HepG2 (cell line): ENCODE results near the gene MEGF10. TPM values are rescaled to one million over a fixed set of nuclear protein-coding genes. Genes with fewer than 3 reads are reported as not detected.

Source experiments
- ATAC-seq: fragments of 200-7000 bp; cut with Tn5 transposase; 3 replicates; pipeline ENCODE4 v1.9.1; 2020; ENCODE audit warnings: mild to moderate bottlenecking, moderate library complexity
- BruUV-seq: library from RNA; stranded (reverse); fragments of 400-500 nt; replicated peaks from 2 replicates; lab custom pipeline; 2021; lab: Mats Ljungman, UMichigan
- CTCF ChIA-PET: fragments of 300-600 bp; formaldehyde crosslinking; extraction: SDS; loops from one replicate; lab custom pipeline; 2021; ENCODE audit warnings: low total read pairs, inconsistent platforms, low intra/inter-chr PET ratio; lab: Yijun Ruan, JAX
- POLR2A ChIA-PET: fragments of 350-600 bp; sonication (Branson Sonifier 250); formaldehyde crosslinking; loops from one replicate; lab custom pipeline; 2020; ENCODE audit warnings: antibody characterized with exemption, inconsistent platforms; lab: Yijun Ruan, JAX
- DNase-seq: peaks from one replicate; pipeline ENCODE4 v3.0.0-alpha.2; 2015; ENCODE audit warnings: low spot score
- FAIRE-seq: peaks from 3 replicates; lab custom pipeline; 2011; peaks lifted over from hg19 to GRCh38; lab: Jason Lieb, UNC
- H2AFZ ChIP-seq: one replicate; pipeline ENCODE4 v1.6.1; 2011; ENCODE audit warnings: low read length, inconsistent platforms
- H3K27ac ChIP-seq: fragments of 300-600 bp; 3 replicates; pipeline ENCODE4 v1.8.0; 2011; ENCODE audit warnings: mixed run types, mild to moderate bottlenecking, mixed read lengths, low read length, inconsistent platforms; ENCODE audit not compliant: insufficient read depth; ENCODE audit errors: extremely low read length
- H3K27me3 ChIP-seq, 2 experiments: fragments of 200-600 bp in 1 of 2; 2 replicates in 1 of 2; 3 replicates in 1 of 2; pipeline versions ENCODE4 v1.6.0 to v1.8.0; 2011; ENCODE audit warnings: low read length in 2 of 2, mild to moderate bottlenecking in 2 of 2, moderate library complexity in 2 of 2, inconsistent platforms in 1 of 2; ENCODE audit not compliant: insufficient read depth in 2 of 2, control insufficient read depth in 1 of 2
- H3K36me3 ChIP-seq, 2 experiments: fragments of 200-600 bp in 1 of 2; replicated peaks in 1 of 2; 2 replicates in 1 of 2; 3 replicates in 1 of 2; pipeline versions ENCODE4 v1.5.1 to v1.8.0; 2011; ENCODE audit warnings: low read length in 2 of 2, inconsistent platforms in 1 of 2; ENCODE audit not compliant: insufficient read depth in 2 of 2, control insufficient read depth in 1 of 2
- H3K4me1 ChIP-seq: 2 replicates; pipeline ENCODE4 v1.5.1; 2012; ENCODE audit warnings: low read length, inconsistent platforms; ENCODE audit not compliant: insufficient read depth
- H3K4me2 ChIP-seq: 2 replicates; pipeline ENCODE4 v1.6.0; 2011; ENCODE audit warnings: low read depth, low read length, inconsistent platforms
- H3K4me3 ChIP-seq, 3 experiments: fragments of 200-600 bp in 1 of 3; sonication (generic), shearing (Covaris generic) in 1 of 3; replicated peaks in 1 of 3; 2 replicates each; pipeline ENCODE4 v1.5.1; 2011 to 2016; ENCODE audit warnings: low read length in 3 of 3, inconsistent platforms in 2 of 3, low read depth in 2 of 3, mild to moderate bottlenecking in 2 of 3, control low read depth in 1 of 3, mixed read lengths in 1 of 3; ENCODE audit not compliant: insufficient read depth in 1 of 3
- H3K79me2 ChIP-seq: one replicate; pipeline ENCODE4 v1.6.1; 2011; ENCODE audit warnings: low read length, inconsistent platforms; ENCODE audit not compliant: insufficient read depth
- H3K9ac ChIP-seq: 2 replicates; pipeline ENCODE4 v1.6.0; 2011; ENCODE audit warnings: mild to moderate bottlenecking, low read depth, low read length, inconsistent platforms; ENCODE audit not compliant: insufficient read depth
- H3K9me3 ChIP-seq: 2 replicates; pipeline ENCODE4 v1.5.1; 2012; ENCODE audit warnings: mild to moderate bottlenecking, low read length
- H4K20me1 ChIP-seq: 2 replicates; pipeline ENCODE4 v1.6.0; 2011; ENCODE audit warnings: inconsistent platforms, mild to moderate bottlenecking, low read length, moderate library complexity; ENCODE audit not compliant: insufficient read depth
- GTF3A ChIP-seq: sonication (generic); formaldehyde crosslinking; conservative IDR thresholded peaks from 2 replicates; pipeline ENCODE4 v1.4.0; 2020; ENCODE audit warnings: mild to moderate bottlenecking, missing genetic modification reagents
- MAFF ChIP-seq: IDR thresholded peaks from 2 replicates; pipeline ENCODE4 v1.6.1; 2011; ENCODE audit warnings: low read depth, low read length, improper control_type of control experiment
- NFKBIZ ChIP-seq: IDR thresholded peaks from 2 replicates; pipeline ENCODE4 v1.6.1; 2018; ENCODE audit warnings: missing genetic modification reagents, missing compliant biosample characterization
- ONECUT2 ChIP-seq: sonication (generic); formaldehyde crosslinking; IDR thresholded peaks from 2 replicates; pipeline ENCODE4 v1.4.0; 2020; ENCODE audit warnings: missing genetic modification reagents
- TIGD3 ChIP-seq: sonication (generic); formaldehyde crosslinking; IDR thresholded peaks from 2 replicates; pipeline ENCODE4 v1.5.1; 2020; ENCODE audit warnings: mild to moderate bottlenecking, missing genetic modification reagents, borderline replicate concordance
- ZBTB14 ChIP-seq: sonication (generic); formaldehyde crosslinking; IDR thresholded peaks from 2 replicates; pipeline ENCODE4 v1.4.0; 2020; ENCODE audit warnings: missing genetic modification reagents
- ZBTB38 ChIP-seq: sonication (generic); formaldehyde crosslinking; IDR thresholded peaks from 2 replicates; pipeline ENCODE4 v1.5.1; 2020; ENCODE audit warnings: mild to moderate bottlenecking, missing genetic modification reagents
- ZNF101 ChIP-seq: sonication (generic); formaldehyde crosslinking; IDR thresholded peaks from 2 replicates; pipeline ENCODE4 v1.4.0; 2020; ENCODE audit warnings: mild to moderate bottlenecking, low read depth, missing genetic modification reagents, borderline replicate concordance
- ZNF232 ChIP-seq: sonication (generic); formaldehyde crosslinking; IDR thresholded peaks from 2 replicates; pipeline ENCODE4 v1.4.0; 2020; ENCODE audit warnings: missing genetic modification reagents, borderline replicate concordance
- ZNF572 ChIP-seq: sonication (generic); formaldehyde crosslinking; IDR thresholded peaks from 2 replicates; pipeline ENCODE4 v1.5.1; 2020; ENCODE audit warnings: mild to moderate bottlenecking, missing genetic modification reagents
- ZNF574 ChIP-seq: sonication (generic); formaldehyde crosslinking; IDR thresholded peaks from 2 replicates; pipeline ENCODE4 v1.4.0; 2020; ENCODE audit warnings: missing genetic modification reagents
- ZNF704 ChIP-seq: sonication (generic); formaldehyde crosslinking; IDR thresholded peaks from 2 replicates; pipeline ENCODE4 v1.8.1; 2023; ENCODE audit warnings: mild to moderate bottlenecking, inconsistent platforms, moderate library complexity, missing genetic modification reagents, borderline replicate concordance
- ZNF761 ChIP-seq: sonication (generic); formaldehyde crosslinking; conservative IDR thresholded peaks from 2 replicates; pipeline ENCODE4 v1.4.0; 2020; ENCODE audit warnings: mild to moderate bottlenecking, missing genetic modification reagents
- ZNF83 ChIP-seq: sonication (generic); formaldehyde crosslinking; IDR thresholded peaks from 2 replicates; pipeline ENCODE4 v1.4.0; 2020; ENCODE audit warnings: missing genetic modification reagents, mild to moderate bottlenecking, borderline replicate concordance
- ZNF841 ChIP-seq: sonication (generic); formaldehyde crosslinking; IDR thresholded peaks from 2 replicates; pipeline ENCODE4 v1.8.1; 2023; ENCODE audit warnings: missing genetic modification reagents, borderline replicate concordance
- ZNF879 ChIP-seq: sonication (generic); formaldehyde crosslinking; IDR thresholded peaks from 2 replicates; pipeline ENCODE4 v1.8.1; 2023; ENCODE audit warnings: missing genetic modification reagents
- WGBS: methylation state at CpG from one replicate; pipeline ENCODE4 v1.1.6; 2017; ENCODE audit warnings: low lambda C conversion rate; 5-methylcytosine and 5-hydroxymethylcytosine counted together
- in situ Hi-C: cut with HindIII; loops from 2 replicates; pipeline ENCODE4 v1.10.0; 2017; ENCODE audit warnings: low pct_unique_long_range_greater_than_20kb; ENCODE audit not compliant: extremely low pct_ligation_motif_present
- intact Hi-C: fragments of 100-400 bp; cut with micrococcal nuclease; formaldehyde crosslinking; loops from one replicate; pipeline ENCODE4 v1.10.0; 2022; ENCODE audit not compliant: unreplicated experiment
- polyA plus RNA-seq, 8 experiments: library from polyadenylated mRNA; depleted of rRNA in 3 of 8; stranded (reverse) in 7 of 8; unstranded in 1 of 8; fragments of >200 nt; fragmentation: Illumina TruSeq in 4 of 8; extraction: Trizol in 4 of 8; gene quantifications; 2 replicates each; pipeline versions ENCODE4 v1.2.1 to v1.2.3, GENCODE V29; 2011 to 2016; ENCODE audit warnings: low read depth in 4 of 8, missing spikeins in 1 of 8, mixed read lengths in 1 of 8; ENCODE audit not compliant: insufficient read depth in 1 of 8
- total RNA-seq, 5 experiments: library from RNA; depleted of rRNA; stranded (reverse); fragments of >200 nt; fragmentation: Illumina TruSeq; extraction: Trizol; gene quantifications; 2 replicates each; pipeline ENCODE4 v1.2.3, GENCODE V29; 2016; ENCODE audit warnings: low read depth in 1 of 5

Gene MEGF10
- total and polyA plus RNA-seq, 2 of the 13 experiments (the other 11 are each of a cell fraction or from before 2014, with no cell fraction given): not detected

GRCh38 chr5:127486471-127486870 lies 195.9 kb downstream of the MEGF10 start:
- H3K4me2 ChIP-seq: no peak overlapping the region
- DNase-seq (no peak), ATAC-seq (no peak), FAIRE-seq (no peak)
- 18% methylated on average over 4 of the region's 4 CpGs for WGBS
- no peak overlapping the region for H3K9ac ChIP-seq
- H3K9me3 ChIP-seq: no peaks in the 10 kb centered on the region
- no peak overlapping the region for H2AFZ ChIP-seq
- no TSS peak for BruUV-seq
- no peaks in the 10 kb centered on the region for H3K27me3 ChIP-seq
- H3K4me3 ChIP-seq: no peak overlapping the region
- in situ Hi-C loops: no loop called here
- no peaks in the 10 kb centered on the region for H3K4me1 ChIP-seq
- TF ChIP-seq ONECUT2: no peak
- TF ChIP-seq ZNF232 (CRISPR knock-in tag): no peak
- no peak for TF ChIP-seq ZNF704 (CRISPR knock-in tag)
- TF ChIP-seq ZBTB14 (CRISPR knock-in tag): no peak
- no peak for TF ChIP-seq ZBTB38 (CRISPR knock-in tag)
- no peak for TF ChIP-seq GTF3A (CRISPR knock-in tag)
- no peak for TF ChIP-seq ZNF879 (CRISPR knock-in tag)
- no peak for TF ChIP-seq NFKBIZ (CRISPR knock-in tag)
- no peak for TF ChIP-seq ZNF761
- no peak for TF ChIP-seq TIGD3 (CRISPR knock-in tag)
- no peak for TF ChIP-seq ZNF101 (CRISPR knock-in tag)
- no peak for TF ChIP-seq ZNF574 (CRISPR knock-in tag)
- TF ChIP-seq MAFF: no peak
- no peak for TF ChIP-seq ZNF83
- TF ChIP-seq ZNF841 (CRISPR knock-in tag): no peak
- no peak for TF ChIP-seq ZNF572
- TF ChIP-seq, all 625 proteins: peak for 0
- Histone ChIP-seq H3K36me3 (no peaks in the 10 kb centered on the region), H3K27ac (no peak overlapping the region), H3K79me2 (no peaks in the 10 kb centered on the region), H4K20me1 (no peaks in the 10 kb centered on the region)
- ChIA-PET CTCF (no interaction called here), POLR2A (no interaction called here)
- intact Hi-C loops: no loop called here
